ENCODE measurements around the gene ARHGAP11A. TPM values are rescaled to one million over a fixed set of nuclear protein-coding genes. Genes with fewer than 3 reads are reported as not detected.
"Not testable (repeated sequence)": the region's sequence is repeated elsewhere in the genome, so short reads cannot be mapped to it uniquely, and the experiment has no call there.

The ARHGAP11A gene, protein sequence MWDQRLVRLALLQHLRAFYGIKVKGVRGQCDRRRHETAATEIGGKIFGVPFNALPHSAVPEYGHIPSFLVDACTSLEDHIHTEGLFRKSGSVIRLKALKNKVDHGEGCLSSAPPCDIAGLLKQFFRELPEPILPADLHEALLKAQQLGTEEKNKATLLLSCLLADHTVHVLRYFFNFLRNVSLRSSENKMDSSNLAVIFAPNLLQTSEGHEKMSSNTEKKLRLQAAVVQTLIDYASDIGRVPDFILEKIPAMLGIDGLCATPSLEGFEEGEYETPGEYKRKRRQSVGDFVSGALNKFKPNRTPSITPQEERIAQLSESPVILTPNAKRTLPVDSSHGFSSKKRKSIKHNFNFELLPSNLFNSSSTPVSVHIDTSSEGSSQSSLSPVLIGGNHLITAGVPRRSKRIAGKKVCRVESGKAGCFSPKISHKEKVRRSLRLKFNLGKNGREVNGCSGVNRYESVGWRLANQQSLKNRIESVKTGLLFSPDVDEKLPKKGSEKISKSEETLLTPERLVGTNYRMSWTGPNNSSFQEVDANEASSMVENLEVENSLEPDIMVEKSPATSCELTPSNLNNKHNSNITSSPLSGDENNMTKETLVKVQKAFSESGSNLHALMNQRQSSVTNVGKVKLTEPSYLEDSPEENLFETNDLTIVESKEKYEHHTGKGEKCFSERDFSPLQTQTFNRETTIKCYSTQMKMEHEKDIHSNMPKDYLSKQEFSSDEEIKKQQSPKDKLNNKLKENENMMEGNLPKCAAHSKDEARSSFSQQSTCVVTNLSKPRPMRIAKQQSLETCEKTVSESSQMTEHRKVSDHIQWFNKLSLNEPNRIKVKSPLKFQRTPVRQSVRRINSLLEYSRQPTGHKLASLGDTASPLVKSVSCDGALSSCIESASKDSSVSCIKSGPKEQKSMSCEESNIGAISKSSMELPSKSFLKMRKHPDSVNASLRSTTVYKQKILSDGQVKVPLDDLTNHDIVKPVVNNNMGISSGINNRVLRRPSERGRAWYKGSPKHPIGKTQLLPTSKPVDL
- polyA plus RNA-seq (ENCODE audit: insufficient read length in 12 of 12): 10 to 100 TPM in 11 of 12 donors, not detected in 1; 11.1 to 43.7 (median 18.2) TPM
- long read RNA-seq, donor 1, full-length matches to known transcripts: 2 of 2 reads
- long read RNA-seq, donor 1, partial matches to known transcripts: 0 of 2 reads
- long read RNA-seq, donor 1, other reads (novel, unspliced or antisense): 0 of 2 reads
- long read RNA-seq, donor 2, full-length matches to known transcripts: 3 of 3 reads
- long read RNA-seq, donor 2, partial matches to known transcripts: 0 of 3 reads
- long read RNA-seq, donor 2, other reads (novel, unspliced or antisense): 0 of 3 reads
- long read RNA-seq, donor 3, partial matches to known transcripts: 0 of 1 reads
- long read RNA-seq, donor 3, other reads (novel, unspliced or antisense): 0 of 1 reads
- long read RNA-seq, donor 4: 0 reads
- long read RNA-seq, donor 5, full-length matches to known transcripts: 4 of 19 reads
- long read RNA-seq, donor 5, partial matches to known transcripts: 15 of 19 reads
- long read RNA-seq, donor 5, other reads (novel, unspliced or antisense): 0 of 19 reads
- long read RNA-seq, donor 6: 0 reads
- long read RNA-seq, donor 7, partial matches to known transcripts: 5 of 6 reads
- long read RNA-seq, donor 7, other reads (novel, unspliced or antisense): 0 of 6 reads
- long read RNA-seq, donor 8, partial matches to known transcripts: 7 of 9 reads
- long read RNA-seq, donor 8, other reads (novel, unspliced or antisense): 0 of 9 reads
- long read RNA-seq, donor 9, full-length matches to known transcripts: 2 of 2 reads
- long read RNA-seq, donor 9, partial matches to known transcripts: 0 of 2 reads
- long read RNA-seq, donor 9, other reads (novel, unspliced or antisense): 0 of 2 reads
- long read RNA-seq, donor 10, full-length matches to known transcripts: 1 of 1 reads
- long read RNA-seq, donor 10, partial matches to known transcripts: 0 of 1 reads
- long read RNA-seq, donor 10, other reads (novel, unspliced or antisense): 0 of 1 reads
- long read RNA-seq, donor 11, partial matches to known transcripts: 7 of 7 reads
- long read RNA-seq, donor 11, other reads (novel, unspliced or antisense): 0 of 7 reads

DNA sequence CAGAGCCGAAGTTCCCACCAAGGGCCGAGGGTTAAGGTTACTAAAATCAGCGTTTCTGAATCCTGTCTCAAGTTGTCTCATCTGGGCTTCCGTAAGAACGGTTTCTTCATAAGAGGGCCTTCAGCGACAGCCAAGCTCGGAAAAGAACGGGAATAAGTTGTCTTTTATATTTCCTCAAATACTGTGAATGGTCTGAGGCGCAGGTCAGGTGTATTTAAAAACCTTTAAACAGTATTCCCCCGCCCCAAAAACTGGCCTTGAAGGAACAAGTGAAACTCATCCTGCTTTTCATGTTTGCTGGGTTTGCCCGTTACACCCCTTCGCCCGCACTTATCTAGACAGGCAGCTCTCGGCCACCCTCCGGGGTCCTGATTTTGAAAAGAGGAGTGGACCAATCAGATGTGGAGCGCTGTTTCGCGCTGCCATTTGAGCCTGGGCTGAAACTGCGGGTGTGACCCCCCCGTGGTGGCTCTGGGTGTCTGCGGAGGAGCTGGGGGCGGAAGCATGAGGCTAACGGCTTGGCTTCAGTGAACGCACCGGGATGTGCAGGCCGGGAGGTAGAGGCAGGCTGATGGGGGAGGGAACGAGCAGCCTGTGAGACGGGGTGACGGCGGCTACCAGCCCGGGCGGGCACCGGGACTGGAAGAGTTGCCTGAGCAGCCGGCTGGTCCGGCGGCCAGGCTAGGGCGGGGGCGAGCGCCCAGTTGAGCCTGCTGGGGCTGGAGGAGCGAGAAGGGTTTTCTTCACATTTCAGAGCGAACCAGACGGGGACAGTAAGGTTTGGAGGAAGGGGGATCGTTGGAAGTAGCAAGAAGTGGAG, at the start of gene ARHGAP11A:
TSS of gene ARHGAP11A (plus strand) at position 454 of the 820 bp plus-strand sequence. CDS start 708 bp downstream, outside the sequence.
- peak; percentile 93 for DNase-seq

GRCh38 chr15:32568988-32569387, 46.3 kb upstream of the ARHGAP11A start:
- not testable (repeated sequence) for DNase-seq

- DNase-seq: not testable (repeated sequence)
Observed at GRCh38 chr15:32578482-32578881, 36.8 kb upstream of the ARHGAP11A start.

- not testable (repeated sequence) for DNase-seq
Observed at GRCh38 chr15:32585844-32586243, 29.5 kb upstream of the ARHGAP11A start.

GRCh38 chr15:32593151-32593550, 22.2 kb upstream of the ARHGAP11A start, which contains the start of gene GOLGA8N:
TSS of gene GOLGA8N (plus strand) at chr15:32593456.
- not testable (repeated sequence) for DNase-seq

GRCh38 chr15:32609518-32609917, 5.8 kb upstream of the ARHGAP11A start:
- not testable (repeated sequence) for DNase-seq

DNA sequence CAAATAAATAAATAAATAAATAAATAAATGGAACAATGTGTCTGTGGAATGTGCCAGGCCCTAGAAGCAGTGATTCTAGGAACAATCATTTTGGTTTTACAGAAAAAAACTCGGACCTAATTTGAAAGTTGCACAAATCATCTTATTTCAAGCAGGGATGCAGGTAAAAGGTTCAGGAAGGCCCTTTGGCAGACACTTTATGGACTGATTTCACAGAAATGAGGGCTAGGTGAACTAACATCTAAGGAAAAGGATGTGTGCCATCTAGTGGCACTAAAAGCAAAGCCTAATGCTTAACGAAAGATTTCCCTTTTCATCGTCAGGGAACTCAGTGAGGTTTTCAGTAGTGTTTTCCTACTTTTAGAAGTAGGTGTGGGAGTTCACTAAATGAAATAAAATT, 4.6 kb upstream of the ARHGAP11A start:
- DNase-seq: peak; percentile 13

DNA sequence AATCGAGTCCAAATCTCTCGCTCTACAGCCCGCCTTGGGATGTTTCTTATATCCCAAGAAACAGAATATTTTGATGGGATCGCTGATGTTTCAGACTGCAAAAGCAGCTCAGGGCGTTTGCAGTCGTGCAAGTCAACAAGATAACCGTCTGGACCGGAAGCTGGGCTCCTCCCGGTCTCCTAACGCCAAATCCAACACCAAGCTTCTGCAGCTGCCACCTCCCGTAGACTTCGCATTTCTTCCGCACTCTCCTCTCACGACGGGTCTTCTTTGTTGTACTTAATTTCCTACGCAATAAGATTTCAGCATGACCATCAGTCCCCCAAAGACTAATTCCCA, 623 bp upstream of the ARHGAP11A start:
- DNase-seq: not testable (repeated sequence)

GRCh38 chr15:32615871-32616426, 645 bp downstream of the ARHGAP11A start:
- DNase-seq: not testable (repeated sequence)

DNA sequence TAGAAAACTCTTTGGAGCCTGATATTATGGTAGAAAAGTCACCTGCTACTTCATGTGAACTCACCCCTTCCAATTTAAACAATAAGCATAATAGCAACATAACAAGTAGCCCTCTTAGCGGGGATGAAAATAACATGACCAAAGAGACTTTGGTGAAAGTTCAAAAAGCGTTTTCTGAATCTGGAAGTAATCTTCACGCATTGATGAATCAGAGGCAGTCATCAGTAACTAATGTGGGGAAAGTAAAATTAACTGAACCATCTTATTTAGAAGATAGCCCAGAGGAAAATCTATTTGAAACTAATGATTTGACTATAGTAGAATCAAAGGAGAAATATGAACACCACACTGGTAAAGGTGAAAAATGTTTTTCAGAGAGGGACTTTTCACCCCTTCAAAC, 21.1 kb downstream of the ARHGAP11A start:
- DNase-seq: no peak

DNA sequence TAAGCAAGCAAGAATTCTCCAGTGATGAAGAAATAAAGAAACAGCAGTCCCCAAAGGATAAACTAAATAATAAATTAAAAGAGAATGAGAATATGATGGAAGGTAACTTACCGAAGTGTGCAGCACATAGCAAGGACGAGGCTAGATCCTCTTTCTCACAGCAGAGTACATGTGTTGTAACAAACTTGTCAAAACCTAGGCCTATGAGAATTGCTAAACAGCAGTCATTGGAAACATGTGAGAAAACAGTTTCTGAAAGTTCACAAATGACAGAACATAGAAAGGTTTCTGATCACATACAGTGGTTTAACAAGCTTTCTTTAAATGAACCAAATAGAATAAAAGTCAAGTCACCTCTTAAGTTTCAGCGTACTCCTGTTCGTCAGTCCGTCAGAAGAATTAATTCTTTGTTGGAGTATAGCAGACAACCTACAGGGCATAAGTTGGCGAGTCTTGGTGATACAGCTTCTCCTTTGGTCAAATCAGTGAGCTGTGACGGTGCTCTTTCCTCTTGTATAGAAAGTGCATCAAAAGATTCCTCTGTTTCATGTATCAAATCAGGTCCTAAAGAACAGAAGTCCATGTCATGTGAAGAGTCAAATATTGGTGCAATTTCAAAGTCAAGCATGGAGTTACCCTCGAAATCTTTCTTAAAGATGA, 21.7 kb downstream of the ARHGAP11A start:
- no peak for DNase-seq

DNA sequence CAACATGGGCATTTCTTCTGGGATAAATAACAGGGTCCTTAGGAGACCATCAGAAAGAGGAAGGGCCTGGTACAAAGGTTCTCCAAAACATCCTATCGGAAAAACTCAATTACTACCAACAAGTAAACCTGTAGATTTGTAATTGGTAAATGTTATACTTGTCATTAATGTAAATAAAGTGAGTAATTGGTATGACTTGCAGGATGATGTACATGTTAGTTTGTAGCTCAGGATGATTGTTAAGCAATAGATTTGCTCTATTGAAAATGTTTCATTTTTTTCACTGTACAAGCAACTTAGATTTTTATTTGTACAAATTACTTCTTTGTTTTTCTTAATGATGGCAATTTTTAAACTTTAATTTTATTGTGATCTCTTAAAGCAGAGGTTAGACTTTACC, 22.4 kb downstream of the ARHGAP11A start:
- DNase-seq: no peak

GRCh38 chr15:32641517-32642059, 26.3 kb downstream of the ARHGAP11A start, which contains the start of gene SCG5:
TSS of gene SCG5 (plus strand) at chr15:32641710. CDS start at chr15:32643593, 1,883 bp downstream.
- DNase-seq: peak; percentile 69

- DNase-seq: no peak
Observed at GRCh38 chr15:32642667-32643435, 27.5 kb downstream of the ARHGAP11A start.

DNA sequence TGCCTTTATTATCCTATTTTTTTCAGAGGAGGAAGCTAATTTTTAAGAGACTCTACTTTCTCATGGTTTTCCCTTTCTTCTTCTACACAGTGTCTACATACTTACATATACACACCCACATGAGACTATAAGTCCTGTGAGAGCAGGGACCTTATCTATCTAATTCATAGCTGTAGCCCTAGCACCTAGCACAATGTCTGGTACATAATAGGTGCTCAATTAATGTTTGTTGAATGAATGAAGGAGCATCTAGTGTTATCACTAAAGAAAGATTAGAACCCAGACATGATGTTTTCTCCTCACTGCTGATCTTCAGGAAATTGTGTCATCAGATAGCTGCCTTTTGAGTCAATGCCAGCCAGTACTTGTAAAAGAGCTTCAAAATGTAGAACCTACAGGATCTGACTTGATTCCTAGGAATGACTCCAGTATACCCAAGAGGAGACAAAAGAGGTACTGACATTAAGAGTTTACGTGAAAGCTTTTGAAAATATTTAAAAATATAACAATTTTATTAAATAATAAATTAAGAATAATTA, 28.7 kb downstream of the ARHGAP11A start:
- no peak for DNase-seq

DNA sequence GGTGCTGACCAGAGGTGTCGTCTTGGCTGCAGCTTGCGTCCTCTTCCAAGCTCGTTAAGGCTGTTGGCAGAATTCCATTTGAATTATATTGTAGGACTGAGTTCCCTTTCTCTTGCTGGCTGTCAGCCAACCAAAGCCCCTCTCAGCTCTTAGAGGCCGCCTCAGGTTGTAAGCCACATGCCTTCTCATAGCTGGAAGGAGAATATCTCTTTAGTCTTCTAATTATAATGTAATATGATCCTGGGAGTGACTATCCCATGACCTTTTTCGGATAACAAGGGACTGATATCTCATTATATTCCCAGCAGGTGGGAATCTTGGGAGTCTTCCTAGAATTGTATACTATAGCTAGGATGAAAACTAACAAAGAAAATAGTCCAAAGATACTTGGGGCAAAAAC, 31.0 kb downstream of the ARHGAP11A start:
- DNase-seq: no peak

- no peak for DNase-seq
Observed at GRCh38 chr15:32649342-32649741, 34.0 kb downstream of the ARHGAP11A start.
